IPS DF 19.7 (cell line): ENCODE data around the gene SFT2D3.
"Not testable (repeated sequence)": the region's sequence is repeated elsewhere in the genome, so short reads cannot be mapped to it uniquely, and the experiment has no call there.

ENCODE experiments used
- DNase-seq: peaks from one replicate; pipeline ENCODE4 v3.0.0-alpha.2; 2013; ENCODE audit warnings: low read depth, low spot score

The SFT2D3 gene

GRCh38 chr2:127740665-127741288, 39.5 kb downstream of the SFT2D3 start:
- no peak for DNase-seq

GRCh38 chr2:127743477-127744026, 42.3 kb downstream of the SFT2D3 start:
- DNase-seq = no peak

- no peak for DNase-seq
Observed at GRCh38 chr2:127747621-127748020, 46.3 kb downstream of the SFT2D3 start.

DNA sequence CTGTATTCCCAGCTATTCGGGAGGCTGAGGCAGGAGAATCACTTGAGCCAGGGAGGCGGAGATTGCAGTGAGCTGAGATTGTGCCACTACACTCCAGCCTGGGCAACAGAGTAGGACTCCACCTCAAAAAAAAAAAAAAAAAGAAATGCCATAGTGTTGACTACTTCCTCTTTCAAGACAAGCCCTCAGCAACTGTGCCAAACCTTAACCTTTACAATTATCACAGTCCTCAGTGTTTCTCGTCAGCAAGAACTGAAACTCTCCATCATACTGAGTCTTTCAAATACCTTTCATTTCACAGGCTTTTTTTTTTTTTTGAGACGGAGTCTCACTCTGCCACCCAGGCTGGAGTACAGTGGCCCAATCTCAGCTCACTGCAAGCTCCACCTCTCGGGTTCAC, 48.2 kb downstream of the SFT2D3 start:
- DNase-seq = not testable (repeated sequence)

- no peak for DNase-seq
Observed at GRCh38 chr2:127753374-127753773, 52.1 kb downstream of the SFT2D3 start.

DNA sequence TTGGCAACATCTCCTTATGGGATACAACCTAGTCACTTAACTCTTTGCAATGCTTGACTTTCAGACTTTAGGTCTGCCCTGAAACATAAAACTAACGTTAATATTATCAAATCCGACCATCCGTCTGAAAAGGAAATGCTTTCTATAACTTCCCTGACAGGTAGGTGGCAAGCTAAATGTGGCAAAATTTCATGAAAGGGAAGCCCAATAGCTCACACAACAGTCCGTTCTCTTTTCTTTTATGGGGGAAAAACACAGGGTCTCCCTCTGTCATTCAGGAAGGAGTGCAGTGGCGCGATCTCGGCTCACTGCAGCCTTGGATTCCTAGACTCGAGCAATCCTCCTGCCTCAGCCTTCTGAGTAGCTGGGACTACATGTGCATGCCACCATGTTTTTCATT, 52.9 kb downstream of the SFT2D3 start:
- DNase-seq = no peak
